Ishikawa (cell line): ENCODE data around the gene SP1.

ENCODE experiments used
- CEBPB ChIP-seq: IDR thresholded peaks from 2 replicates; pipeline ENCODE4 v1.6.1; 2012
- CREB1 ChIP-seq: IDR thresholded peaks from 2 replicates; pipeline ENCODE4 v1.6.1; 2012; ENCODE audit warnings: low read depth
- EGR1 ChIP-seq: IDR thresholded peaks from 2 replicates; pipeline ENCODE4 v1.6.1; 2012
- EP300 ChIP-seq: IDR thresholded peaks from 2 replicates; pipeline ENCODE4 v1.6.1; 2012; ENCODE audit warnings: borderline replicate concordance
- FOXM1 ChIP-seq: IDR thresholded peaks from 2 replicates; pipeline ENCODE4 v1.6.1; 2012; ENCODE audit warnings: low read depth, borderline replicate concordance
- NFIC ChIP-seq: IDR thresholded peaks from 2 replicates; pipeline ENCODE4 v1.6.1; 2012
- RAD21 ChIP-seq: IDR thresholded peaks from 2 replicates; pipeline ENCODE4 v1.6.1; 2012; ENCODE audit warnings: low read depth
- REST ChIP-seq: IDR thresholded peaks from 2 replicates; pipeline ENCODE4 v1.6.1; 2012; ENCODE audit warnings: low read depth, mild to moderate bottlenecking
- TAF1 ChIP-seq: IDR thresholded peaks from 2 replicates; pipeline ENCODE4 v1.6.1; 2012; ENCODE audit warnings: low read depth, mild to moderate bottlenecking
- TCF12 ChIP-seq: IDR thresholded peaks from 2 replicates; pipeline ENCODE4 v1.6.1; 2012; ENCODE audit warnings: low read depth
- TEAD4 ChIP-seq: IDR thresholded peaks from 2 replicates; pipeline ENCODE4 v1.6.1; 2012
- USF1 ChIP-seq: IDR thresholded peaks from 2 replicates; pipeline ENCODE4 v1.6.1; 2012
- YY1 ChIP-seq: IDR thresholded peaks from 2 replicates; pipeline ENCODE4 v1.6.1; 2012; ENCODE audit warnings: low read depth
- ZBTB7A ChIP-seq: IDR thresholded peaks from 2 replicates; pipeline ENCODE4 v1.6.1; 2012; ENCODE audit warnings: low read depth
- TF ChIP-seq, protein P1 (sequence below): IDR thresholded peaks from 2 replicates; pipeline ENCODE4 v1.6.1; 2012

The SP1 gene

DNA sequence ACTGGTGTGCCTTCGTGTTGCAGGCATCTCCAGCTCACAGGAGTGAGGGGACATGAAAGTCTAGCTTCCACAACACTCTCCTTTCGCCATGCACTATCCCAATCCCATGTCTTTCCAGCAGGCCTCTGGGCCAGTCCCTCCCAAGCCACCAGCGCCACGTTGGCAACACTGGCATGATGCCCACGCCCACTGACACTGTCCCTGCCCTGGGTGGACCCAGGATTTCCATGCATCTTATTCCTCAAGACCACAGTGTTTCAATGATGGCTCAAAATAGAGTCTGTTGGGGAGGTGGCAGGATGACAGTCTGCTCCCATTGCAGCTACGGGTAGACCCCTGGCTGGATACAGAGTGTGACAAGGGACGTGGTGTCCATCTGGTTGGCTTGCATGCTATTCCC lies 46.1 kb upstream of the SP1 start:
- TF ChIP-seq USF1 (no peak), REST (no peak), EGR1 (no peak), ZBTB7A (no peak), TCF12 (no peak), CREB1 (no peak), TEAD4 (no peak)

DNA sequence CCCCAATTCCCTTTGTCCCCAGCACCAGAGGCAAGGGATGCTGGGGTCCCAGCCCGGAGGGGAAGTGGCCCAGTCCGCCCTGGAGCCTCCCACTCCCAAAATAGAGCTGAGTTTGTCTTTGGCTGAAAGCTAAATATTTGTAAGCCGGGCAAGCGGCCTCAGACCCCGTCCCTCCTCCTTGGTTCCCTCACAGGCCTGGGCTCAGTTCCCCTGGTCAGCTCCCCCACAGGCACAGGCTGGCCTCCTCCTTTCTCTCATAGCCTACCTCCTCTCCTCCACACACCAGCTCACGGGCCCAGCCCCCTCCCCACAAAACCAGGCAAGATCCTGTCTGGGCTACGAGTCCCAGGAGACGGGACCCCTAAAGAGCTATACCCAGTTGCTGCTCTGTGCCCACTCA lies 45.2 kb upstream of the SP1 start:
- TF ChIP-seq EP300, result no peak
- no peak for TF ChIP-seq CREB1
- TF ChIP-seq, protein P1, sequence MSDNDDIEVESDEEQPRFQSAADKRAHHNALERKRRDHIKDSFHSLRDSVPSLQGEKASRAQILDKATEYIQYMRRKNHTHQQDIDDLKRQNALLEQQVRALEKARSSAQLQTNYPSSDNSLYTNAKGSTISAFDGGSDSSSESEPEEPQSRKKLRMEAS, result no peak
- no peak for TF ChIP-seq ZBTB7A
- TF ChIP-seq YY1, result no peak
- TF ChIP-seq REST, result no peak
- no peak for TF ChIP-seq NFIC
- no peak for TF ChIP-seq TCF12
- no peak for TF ChIP-seq USF1
- TF ChIP-seq TEAD4, result no peak
- TF ChIP-seq FOXM1, result no peak
- no peak for TF ChIP-seq RAD21
- TF ChIP-seq TAF1, result no peak
- no peak for TF ChIP-seq CEBPB
- TF ChIP-seq EGR1, result no peak

DNA sequence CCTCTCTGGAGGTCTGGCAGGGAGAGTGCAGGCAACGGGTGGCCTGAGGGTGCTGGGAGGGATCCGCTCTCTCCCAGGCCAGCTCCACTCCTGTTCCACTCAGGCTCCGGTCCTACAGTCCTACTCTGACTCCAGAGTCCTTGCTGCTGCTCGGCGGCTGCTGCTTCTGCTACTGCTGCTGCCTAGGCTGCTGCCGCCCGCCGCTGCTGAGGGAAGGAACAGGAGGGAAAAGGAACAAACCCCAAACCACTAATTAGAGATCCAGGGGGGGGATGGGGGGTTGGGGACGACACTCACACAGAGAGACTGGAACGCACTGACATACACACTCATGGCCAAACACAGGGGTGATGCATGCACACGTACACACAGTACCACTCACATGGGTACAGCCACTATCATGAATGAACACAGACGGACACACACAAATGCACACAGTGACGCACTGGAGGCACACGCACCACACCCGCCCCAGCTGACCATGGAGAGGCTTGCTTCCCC lies 43.7 kb upstream of the SP1 start, which contains the start of gene SP7:
Gene SP7 (minus strand): TSS at position 174 of the 501 bp plus-strand sequence. CDS start 708 bp downstream, outside the sequence.
- TF ChIP-seq EGR1 (no peak), FOXM1 (no peak), EP300 (no peak), TAF1 (no peak), YY1 (no peak), ZBTB7A (no peak), TCF12 (no peak), NFIC (no peak), RAD21 (no peak), TEAD4 (no peak), CREB1 (no peak), REST (no peak), CEBPB (no peak), USF1 (no peak)
- TF ChIP-seq, protein P1, result no peak

GRCh38 chr12:53338017-53338416 lies 42.0 kb upstream of the SP1 start:
- TF ChIP-seq EP300 (no peak), CREB1 (no peak), EGR1 (no peak), ZBTB7A (no peak), TAF1 (no peak), TCF12 (no peak), NFIC (no peak), CEBPB (no peak), RAD21 (no peak), YY1 (no peak), REST (no peak), FOXM1 (no peak), TEAD4 (no peak), USF1 (no peak)
- TF ChIP-seq, protein P1, result no peak
